HEK293 (cell line): ENCODE results near the gene TNS3.

Source experiments
- CTCF ChIA-PET: fragments of 350-600 bp; formaldehyde crosslinking; extraction: SDS; loops from one replicate; lab custom pipeline; 2021; ENCODE audit warnings: antibody characterized with exemption; lab: Yijun Ruan, JAX
- POLR2A ChIA-PET: fragments of 300-600 bp; formaldehyde crosslinking; extraction: SDS; loops from one replicate; lab custom pipeline; 2020; ENCODE audit warnings: antibody characterized with exemption, inconsistent platforms; lab: Yijun Ruan, JAX
- H3K27ac ChIP-seq: fragments of 200-500 bp; sonication (Bioruptor generic); 2 replicates; pipeline ENCODE4 v1.5.1; 2014; ENCODE audit warnings: low read depth, low read length, control low read depth, inconsistent platforms; ENCODE audit errors: extremely low read depth
- H3K36me3 ChIP-seq, 2 experiments: fragments of 200-500 bp in 1 of 2; sonication (Bioruptor generic) in 1 of 2; 1 replicate in 1 of 2; 2 replicates in 1 of 2; pipeline ENCODE4 v1.5.1; 2014 to 2017; ENCODE audit warnings: inconsistent platforms in 2 of 2, low read length in 2 of 2; ENCODE audit not compliant: control insufficient read depth in 2 of 2, insufficient read depth in 1 of 2
- H3K4me1 ChIP-seq: fragments of 200-500 bp; sonication (Bioruptor generic); 2 replicates; pipeline ENCODE4 v1.5.1; 2014; ENCODE audit warnings: mild to moderate bottlenecking, low read length, inconsistent platforms; ENCODE audit not compliant: control insufficient read depth, insufficient read depth
- H3K4me3 ChIP-seq: 2 replicates; pipeline ENCODE4 v1.5.1; 2011; ENCODE audit warnings: low read depth, mild to moderate bottlenecking, control low read depth, low read length, moderate library complexity
- H3K9me3 ChIP-seq: fragments of 200-500 bp; sonication (Bioruptor generic); 2 replicates; pipeline ENCODE4 v1.5.1; 2014; ENCODE audit warnings: low read depth, low read length, inconsistent platforms; ENCODE audit not compliant: control insufficient read depth, insufficient read depth
- BCL6B ChIP-seq: fragments of 450-650 bp; formaldehyde crosslinking; IDR thresholded peaks from 2 replicates; pipeline ENCODE4 v1.5.1; 2017; ENCODE audit warnings: missing biosample characterization, missing genetic modification characterization
- GFI1B ChIP-seq: fragments of 450-650 bp; formaldehyde crosslinking; IDR thresholded peaks from 2 replicates; pipeline ENCODE4 v1.5.1; 2016; ENCODE audit warnings: missing biosample characterization, missing genetic modification characterization
- GLI2 ChIP-seq: fragments of 450-650 bp; formaldehyde crosslinking; IDR thresholded peaks from 2 replicates; pipeline ENCODE4; 2017; ENCODE audit warnings: missing biosample characterization, missing genetic modification characterization, low read depth, borderline replicate concordance
- KLF1 ChIP-seq: fragments of 450-650 bp; formaldehyde crosslinking; IDR thresholded peaks from 2 replicates; pipeline ENCODE4 v1.5.1; 2016; ENCODE audit warnings: missing biosample characterization, missing genetic modification characterization
- KLF10 ChIP-seq: fragments of 450-650 bp; IDR thresholded peaks from 2 replicates; pipeline ENCODE4 v1.5.1; 2018; ENCODE audit warnings: missing biosample characterization, mild to moderate bottlenecking, missing genetic modification characterization
- KLF7 ChIP-seq: fragments of 450-650 bp; formaldehyde crosslinking; IDR thresholded peaks from 2 replicates; pipeline ENCODE4 v1.5.1; 2016; ENCODE audit warnings: missing biosample characterization, missing genetic modification characterization, borderline replicate concordance
- SALL2 ChIP-seq: fragments of 450-650 bp; formaldehyde crosslinking; IDR thresholded peaks from 2 replicates; pipeline ENCODE4 v1.5.0; 2017; ENCODE audit warnings: missing biosample characterization, mild to moderate bottlenecking, missing genetic modification characterization, borderline replicate concordance
- SP2 ChIP-seq: fragments of 450-650 bp; formaldehyde crosslinking; IDR thresholded peaks from 2 replicates; pipeline ENCODE4 v1.5.1; 2016; ENCODE audit warnings: missing biosample characterization, missing genetic modification characterization
- SP7 ChIP-seq: fragments of 450-650 bp; formaldehyde crosslinking; IDR thresholded peaks from 2 replicates; pipeline ENCODE4 v1.5.1; 2016; ENCODE audit warnings: missing biosample characterization, missing genetic modification characterization
- YY2 ChIP-seq: fragments of 450-650 bp; formaldehyde crosslinking; IDR thresholded peaks from 2 replicates; pipeline ENCODE4 v1.5.1; 2016; ENCODE audit warnings: missing biosample characterization, missing genetic modification characterization
- ZBTB8A ChIP-seq: fragments of 450-650 bp; formaldehyde crosslinking; IDR thresholded peaks from 2 replicates; pipeline ENCODE4 v1.5.1; 2016; ENCODE audit warnings: missing biosample characterization, missing genetic modification characterization
- ZFP37 ChIP-seq: fragments of 450-650 bp; formaldehyde crosslinking; IDR thresholded peaks from 2 replicates; pipeline ENCODE4 v1.5.1; 2016; ENCODE audit warnings: missing biosample characterization, missing genetic modification characterization
- ZNF16 ChIP-seq: fragments of 450-650 bp; formaldehyde crosslinking; IDR thresholded peaks from 2 replicates; pipeline ENCODE4 v1.5.1; 2016; ENCODE audit warnings: low read depth, missing biosample characterization, missing genetic modification characterization
- ZNF19 ChIP-seq: fragments of 450-650 bp; formaldehyde crosslinking; IDR thresholded peaks from 2 replicates; pipeline ENCODE4; 2016; ENCODE audit warnings: missing biosample characterization, missing genetic modification characterization, low read depth
- ZNF292 ChIP-seq: fragments of 450-650 bp; formaldehyde crosslinking; IDR thresholded peaks from 2 replicates; pipeline ENCODE4 v1.5.1; 2016; ENCODE audit warnings: low read depth, missing biosample characterization, missing genetic modification characterization, borderline replicate concordance
- ZNF391 ChIP-seq: fragments of 450-650 bp; formaldehyde crosslinking; IDR thresholded peaks from 2 replicates; pipeline ENCODE4 v1.5.1; 2016; ENCODE audit warnings: low read depth, missing biosample characterization, missing genetic modification characterization, borderline replicate concordance
- ZNF398 ChIP-seq: fragments of 450-650 bp; formaldehyde crosslinking; IDR thresholded peaks from 2 replicates; pipeline ENCODE4 v1.5.1; 2017; ENCODE audit warnings: missing biosample characterization, missing genetic modification characterization
- ZNF404 ChIP-seq: fragments of 450-650 bp; formaldehyde crosslinking; IDR thresholded peaks from 2 replicates; pipeline ENCODE4 v1.5.1; 2017; ENCODE audit warnings: missing biosample characterization, missing genetic modification characterization
- ZNF48 ChIP-seq: fragments of 450-650 bp; formaldehyde crosslinking; IDR thresholded peaks from 2 replicates; pipeline ENCODE4 v1.5.1; 2016; ENCODE audit warnings: missing biosample characterization, missing genetic modification characterization
- ZNF501 ChIP-seq: fragments of 450-650 bp; formaldehyde crosslinking; IDR thresholded peaks from 2 replicates; pipeline ENCODE4 v1.5.1; 2016; ENCODE audit warnings: missing biosample characterization, missing genetic modification characterization
- ZNF514 ChIP-seq: fragments of 450-650 bp; formaldehyde crosslinking; IDR thresholded peaks from 2 replicates; pipeline ENCODE4 v1.5.1; 2016; ENCODE audit warnings: missing biosample characterization, missing genetic modification characterization
- ZNF610 ChIP-seq: fragments of 450-650 bp; formaldehyde crosslinking; IDR thresholded peaks from 2 replicates; pipeline ENCODE4 v1.5.1; 2016; ENCODE audit warnings: missing biosample characterization, missing genetic modification characterization, borderline replicate concordance
- ZNF654 ChIP-seq: fragments of 450-650 bp; formaldehyde crosslinking; IDR thresholded peaks from 2 replicates; pipeline ENCODE4 v1.5.1; 2016; ENCODE audit warnings: low read depth, missing biosample characterization, missing genetic modification characterization
- ZNF704 ChIP-seq: fragments of 450-650 bp; formaldehyde crosslinking; IDR thresholded peaks from 2 replicates; pipeline ENCODE4 v1.5.1; 2016; ENCODE audit warnings: missing biosample characterization, missing genetic modification characterization
- ZNF768 ChIP-seq: fragments of 450-650 bp; formaldehyde crosslinking; IDR thresholded peaks from 2 replicates; pipeline ENCODE4 v1.5.1; 2018; ENCODE audit warnings: missing biosample characterization, mild to moderate bottlenecking, missing genetic modification characterization
- TF ChIP-seq, protein P1 (sequence below): IDR thresholded peaks from 2 replicates; pipeline ENCODE4 v1.6.1; 2011; ENCODE audit warnings: mild to moderate bottlenecking, low read depth, low read length, borderline replicate concordance
- TF ChIP-seq, protein P2 (sequence below): fragments of 450-650 bp; formaldehyde crosslinking; IDR thresholded peaks from 2 replicates; pipeline ENCODE4 v1.5.1; 2016; ENCODE audit warnings: missing biosample characterization, missing genetic modification characterization

The TNS3 gene

GRCh38 chr7:47489624-47490023, 92.3 kb downstream of the TNS3 start:
- Histone ChIP-seq H3K27ac (no peak overlapping the region), H3K4me1 (no peaks in the 10 kb centered on the region), H3K36me3 (no peaks in the 10 kb centered on the region), H3K4me3 (no peak overlapping the region), H3K9me3 (no peaks in the 10 kb centered on the region)
- POLR2A ChIA-PET = no interaction called here
- CTCF ChIA-PET = interaction anchor here (0.6 kb wide), 1 partner anchor 11 kb away, joined by 3 read pairs; no protein-coding TSS in a partner anchor
- TF ChIP-seq ZNF16 (tag by site-specific recombination) (no peak), ZNF768 (tag by site-specific recombination) (no peak), ZNF404 (tag by site-specific recombination) (no peak), GLI2 (tag by site-specific recombination) (no peak), ZNF48 (no peak), ZNF19 (tag by site-specific recombination) (no peak), KLF10 (tag by site-specific recombination) (no peak), ZNF610 (tag by site-specific recombination) (no peak)

DNA sequence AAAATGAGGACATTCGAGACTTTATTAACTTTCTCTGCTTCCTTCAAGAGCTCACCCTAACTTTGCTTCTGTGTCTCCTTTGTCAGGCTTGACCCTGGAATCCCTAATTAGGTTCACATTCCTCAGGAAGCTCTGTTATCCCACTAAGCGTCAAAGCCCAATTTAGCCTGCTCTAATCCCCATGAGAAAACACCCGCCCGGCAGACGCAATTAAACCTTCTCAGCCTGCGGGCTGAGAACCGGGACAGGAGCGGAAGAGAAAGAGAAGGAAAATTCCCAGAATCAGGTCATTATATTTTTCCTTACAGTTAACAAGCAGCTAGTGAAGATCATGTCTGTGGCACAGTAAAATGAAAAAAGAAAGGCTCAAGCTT, 93.0 kb downstream of the TNS3 start:
- ChIA-PET POLR2A (no interaction called here), CTCF (no interaction called here)
- H3K9me3 ChIP-seq = no peaks in the 10 kb centered on the region
- no peaks in the 10 kb centered on the region for H3K4me1 ChIP-seq
- TF ChIP-seq ZBTB8A (no peak), ZNF654 (tag by site-specific recombination) (no peak), KLF1 (tag by site-specific recombination) (no peak), KLF7 (no peak), ZNF398 (tag by site-specific recombination) (no peak), YY2 (tag by site-specific recombination) (no peak), ZFP37 (no peak)
- TF ChIP-seq, protein P1, sequence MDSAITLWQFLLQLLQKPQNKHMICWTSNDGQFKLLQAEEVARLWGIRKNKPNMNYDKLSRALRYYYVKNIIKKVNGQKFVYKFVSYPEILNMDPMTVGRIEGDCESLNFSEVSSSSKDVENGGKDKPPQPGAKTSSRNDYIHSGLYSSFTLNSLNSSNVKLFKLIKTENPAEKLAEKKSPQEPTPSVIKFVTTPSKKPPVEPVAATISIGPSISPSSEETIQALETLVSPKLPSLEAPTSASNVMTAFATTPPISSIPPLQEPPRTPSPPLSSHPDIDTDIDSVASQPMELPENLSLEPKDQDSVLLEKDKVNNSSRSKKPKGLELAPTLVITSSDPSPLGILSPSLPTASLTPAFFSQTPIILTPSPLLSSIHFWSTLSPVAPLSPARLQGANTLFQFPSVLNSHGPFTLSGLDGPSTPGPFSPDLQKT = no peak
- no peak overlapping the region for H3K4me3 ChIP-seq
- H3K36me3 ChIP-seq = no peaks in the 10 kb centered on the region
- H3K27ac ChIP-seq = no peak overlapping the region

GRCh38 chr7:47488201-47488968, 93.5 kb downstream of the TNS3 start:
- H3K36me3 ChIP-seq = no peaks in the 10 kb centered on the region
- H3K27ac ChIP-seq = no peak overlapping the region
- H3K4me3 ChIP-seq = no peak overlapping the region
- CTCF ChIA-PET = interaction anchor here (1.2 kb wide), 1 partner anchor 331 kb away, joined by 3 read pairs; no protein-coding TSS in a partner anchor
- TF ChIP-seq ZNF501 = no peak
- TF ChIP-seq ZNF704 (tag by site-specific recombination) = no peak
- no peak for TF ChIP-seq ZNF292
- TF ChIP-seq SALL2 = no peak
- TF ChIP-seq ZNF514 = no peak
- no peak for TF ChIP-seq GFI1B (tag by site-specific recombination)
- no peak for TF ChIP-seq SP2 (tag by site-specific recombination)
- TF ChIP-seq BCL6B (tag by site-specific recombination) = no peak
- TF ChIP-seq, protein P2, sequence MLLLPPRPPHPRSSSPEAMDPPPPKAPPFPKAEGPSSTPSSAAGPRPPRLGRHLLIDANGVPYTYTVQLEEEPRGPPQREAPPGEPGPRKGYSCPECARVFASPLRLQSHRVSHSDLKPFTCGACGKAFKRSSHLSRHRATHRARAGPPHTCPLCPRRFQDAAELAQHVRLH (tag by site-specific recombination) = no peak
- TF ChIP-seq SP7 (tag by site-specific recombination) = no peak
- no peak for TF ChIP-seq ZNF391
- TF ChIP-seq, all 188 proteins: peak for 0
- H3K4me1 ChIP-seq = no peaks in the 10 kb centered on the region
- POLR2A ChIA-PET = no interaction called here
- H3K9me3 ChIP-seq = no peaks in the 10 kb centered on the region
